Endothelial cell of hepatic sinusoid (primary cell): ENCODE measurements around the gene RASA3.

Experiments used
- in situ Hi-C: cut with HindIII; loops from 2 replicates; pipeline ENCODE4 v1.10.0; 2017; ENCODE audit warnings: low sequenced_read_pairs

Gene RASA3

GRCh38 chr13:114042066-114042815 is 90.2 kb downstream of the RASA3 start:
- in situ Hi-C loops = no loop called here

- in situ Hi-C loops = no loop called here
Observed at GRCh38 chr13:114041493-114041892, 90.9 kb downstream of the RASA3 start.

GRCh38 chr13:114039471-114040141 is 92.8 kb downstream of the RASA3 start:
- in situ Hi-C loops = no loop called here

- in situ Hi-C loops = no loop called here
Observed at GRCh38 chr13:114038900-114039299, 93.5 kb downstream of the RASA3 start.

DNA sequence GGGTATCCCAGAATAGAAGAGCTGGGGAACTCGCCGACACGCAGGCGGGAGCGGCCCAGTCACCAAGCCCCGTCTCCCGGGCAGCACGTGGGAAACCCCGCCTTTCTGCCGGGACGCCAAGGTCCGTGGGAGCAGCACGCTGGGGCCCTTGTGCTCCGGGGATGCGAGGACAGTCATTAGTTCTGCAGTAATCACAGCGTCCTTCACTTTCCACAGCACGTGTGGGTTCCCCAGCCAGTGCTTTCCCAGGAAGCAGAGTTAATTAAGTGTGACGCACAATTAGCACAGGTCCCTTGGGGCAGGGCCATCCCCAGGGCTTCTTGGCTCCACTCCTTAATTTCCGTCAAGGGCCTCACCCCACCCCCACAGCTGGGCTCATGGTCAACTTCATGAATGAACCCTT is 94.2 kb downstream of the RASA3 start:
- in situ Hi-C loops = no loop called here

DNA sequence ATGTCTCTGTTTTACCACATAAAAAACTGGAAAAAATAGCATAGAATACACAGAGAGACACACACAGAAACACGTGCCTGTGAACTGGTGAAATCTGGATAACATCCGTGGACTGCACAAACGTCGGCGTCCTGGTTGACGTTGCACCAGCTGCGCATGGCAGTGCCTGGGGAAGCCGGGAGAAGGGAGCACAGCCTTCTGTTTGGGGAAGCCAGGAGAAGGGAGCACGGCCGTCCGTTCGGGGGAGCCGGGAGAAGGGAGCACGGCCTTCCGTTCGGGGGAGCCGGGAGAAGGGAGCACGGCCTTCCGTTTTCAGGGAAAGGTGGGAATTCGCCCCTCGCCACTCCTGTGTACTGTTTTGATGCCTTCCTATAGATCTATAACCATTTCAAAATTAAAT is 94.7 kb downstream of the RASA3 start:
- in situ Hi-C loops = no loop called here

GRCh38 chr13:114035583-114036531 is 96.6 kb downstream of the RASA3 start:
- in situ Hi-C loops = no loop called here

DNA sequence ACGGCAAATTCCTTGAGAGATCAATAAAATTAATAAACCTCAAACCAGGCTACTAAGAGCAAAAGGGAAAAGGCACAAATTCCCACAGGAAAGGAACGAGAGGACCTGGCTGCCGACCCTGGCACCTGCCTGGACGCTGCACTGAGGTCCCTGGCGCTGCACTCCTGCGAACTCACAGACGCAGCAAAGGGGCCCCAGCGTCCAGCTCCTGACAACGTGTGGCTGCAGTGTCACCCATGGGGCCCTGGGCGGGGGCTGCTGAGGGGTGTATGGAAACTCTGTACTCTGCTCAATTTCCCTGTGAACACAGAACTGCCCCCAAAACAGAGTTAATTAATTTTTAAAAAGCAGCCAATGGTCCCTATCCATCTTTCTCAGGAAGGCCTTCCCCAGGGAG is 97.2 kb downstream of the RASA3 start:
- in situ Hi-C loops = no loop called here

GRCh38 chr13:114034481-114034891 is 97.9 kb downstream of the RASA3 start:
- in situ Hi-C loops = no loop called here

DNA sequence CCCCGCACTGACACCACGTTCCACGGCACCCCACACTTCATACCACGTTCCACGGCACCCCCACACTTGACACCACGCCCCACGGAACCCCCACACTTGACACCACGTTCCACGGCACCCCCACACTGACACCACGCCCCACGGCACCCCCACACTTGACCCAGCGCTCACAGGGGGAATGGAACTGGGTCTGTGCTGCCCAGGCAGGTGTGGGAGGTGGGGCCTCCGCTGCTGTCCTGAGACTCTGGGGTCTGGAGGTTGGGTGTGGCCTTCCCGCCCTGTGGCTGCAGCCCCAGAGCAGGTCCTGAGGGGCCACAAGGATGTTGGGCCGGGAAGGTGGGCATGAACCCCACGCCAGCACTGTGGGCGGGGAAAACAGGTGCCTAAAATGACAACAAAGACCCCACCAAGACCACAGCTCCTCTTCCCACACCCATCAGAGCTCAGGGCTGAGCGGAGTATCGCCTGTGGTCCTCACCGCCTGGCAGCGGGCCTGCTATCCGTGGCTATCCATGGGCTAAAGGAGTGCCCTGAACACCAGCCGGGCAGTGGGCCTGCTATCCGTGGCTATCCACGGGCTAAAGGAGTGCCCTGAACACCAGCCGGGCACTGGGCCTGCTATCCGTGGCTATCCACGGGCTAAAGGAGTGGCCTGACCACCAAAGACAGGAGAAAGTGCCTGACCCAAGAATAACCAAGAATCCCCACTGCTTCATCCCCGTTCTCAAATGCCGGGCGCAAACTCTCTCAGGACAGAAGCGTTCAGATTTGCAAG is 98.7 kb downstream of the RASA3 start:
- in situ Hi-C loops = no loop called here

- in situ Hi-C loops = no loop called here
Observed at GRCh38 chr13:114032126-114032799, 100.2 kb downstream of the RASA3 start.

DNA sequence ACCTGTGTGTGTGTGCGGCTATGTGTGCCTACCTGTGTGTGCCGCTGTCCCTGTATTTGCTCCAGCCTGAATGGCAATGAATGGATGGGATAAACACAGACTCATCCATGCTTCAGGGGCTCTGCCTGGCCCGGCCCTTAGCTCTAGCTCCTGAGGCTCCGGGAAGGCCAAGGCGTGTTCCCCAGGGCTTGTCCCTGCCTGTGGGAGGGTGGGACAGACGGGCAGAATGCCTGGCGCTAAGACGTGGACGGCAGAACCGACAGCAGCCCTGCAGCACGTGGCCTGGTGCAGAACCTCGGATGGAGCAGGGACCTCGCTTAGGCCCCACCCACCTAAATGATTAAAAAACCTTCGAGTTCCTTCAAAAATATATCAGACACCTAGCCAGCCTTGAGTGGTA is 100.8 kb downstream of the RASA3 start:
- in situ Hi-C loops = no loop called here

- in situ Hi-C loops = no loop called here
Observed at GRCh38 chr13:114030666-114031610, 101.5 kb downstream of the RASA3 start.

- in situ Hi-C loops = no loop called here
Observed at GRCh38 chr13:114029866-114030625, 102.4 kb downstream of the RASA3 start.

DNA sequence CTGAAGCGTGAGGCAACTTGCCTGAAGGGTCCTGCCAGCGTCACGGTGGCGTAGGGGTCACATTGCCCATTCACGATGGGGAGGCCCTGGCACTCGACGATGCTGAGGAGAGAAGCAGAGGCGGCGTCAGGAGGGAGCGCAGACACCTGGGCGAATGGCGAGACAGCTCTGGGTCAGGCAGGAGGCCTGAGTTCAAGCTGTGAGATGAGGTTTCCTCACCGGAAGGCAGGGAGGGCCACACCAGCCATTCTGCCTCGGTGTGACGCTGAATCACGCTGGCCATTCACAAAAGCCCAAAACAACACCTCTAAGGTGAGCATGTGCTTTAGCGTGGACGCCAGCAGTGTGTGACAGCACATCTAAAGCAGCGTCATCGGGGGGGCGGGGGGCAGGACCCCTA is 104.6 kb downstream of the RASA3 start:
- in situ Hi-C loops = no loop called here

GRCh38 chr13:114027046-114027715 is 105.2 kb downstream of the RASA3 start:
- in situ Hi-C loops = no loop called here

DNA sequence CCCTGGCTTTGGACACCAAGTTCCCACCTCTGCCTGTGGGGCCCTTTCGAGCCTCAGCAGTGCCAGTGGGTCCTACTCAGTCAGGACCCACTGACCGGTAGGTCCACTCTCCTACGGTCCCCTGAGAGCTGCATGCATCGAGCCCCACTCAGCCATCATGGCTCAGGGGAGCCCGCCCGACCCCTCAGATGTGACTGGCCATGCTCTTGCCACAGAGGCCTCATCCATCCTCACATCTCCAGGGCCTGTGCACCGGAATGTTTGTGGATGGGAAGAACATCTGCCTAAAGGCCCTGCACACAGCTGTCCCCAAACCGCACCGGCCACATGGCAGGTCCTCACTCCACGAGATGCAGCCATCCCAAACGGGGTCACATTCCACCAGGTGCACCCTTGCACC is 105.9 kb downstream of the RASA3 start:
- in situ Hi-C loops = no loop called here
